Kidney (tissue), 22 donors: Measurements from ENCODE around the gene CASQ1. TPM values are rescaled to one million over a fixed set of nuclear protein-coding genes. Genes with fewer than 3 reads are reported as not detected.
A peak's percentile ranks its signal among the peaks of the same experiment; 100 is the strongest.

ENCODE experiments used
- DNase-seq, 5 donors: peaks; one replicate each; pipeline ENCODE4 v3.0.0-alpha.2; 2013 to 2020
- FAIRE-seq: peaks from 2 replicates; lab custom pipeline; 2012; peaks lifted over from hg19 to GRCh38; lab: Jason Lieb, UNC
- H3K27ac ChIP-seq, 2 donors: one replicate each; pipeline ENCODE4 v1.7.0; 2013; ENCODE audit warnings: low read depth in 2 of 2, low read length in 2 of 2, inconsistent platforms in 1 of 2
- H3K27me3 ChIP-seq: one replicate; pipeline ENCODE4 v1.7.1; 2013; ENCODE audit warnings: low read length, inconsistent platforms; ENCODE audit not compliant: control insufficient read depth, insufficient read depth
- H3K36me3 ChIP-seq, 3 donors: one replicate each; pipeline versions ENCODE4 v1.7.0 to v1.7.1; 2013; ENCODE audit warnings: low read length in 3 of 3, control low read depth in 1 of 3, inconsistent platforms in 1 of 3; ENCODE audit not compliant: insufficient read depth in 3 of 3, control insufficient read depth in 2 of 3
- H3K4me1 ChIP-seq, 3 donors: one replicate each; pipeline versions ENCODE4 v1.7.0 to v1.7.1; 2013; ENCODE audit warnings: low read length in 3 of 3, inconsistent platforms in 1 of 3, low read depth in 1 of 3; ENCODE audit not compliant: control insufficient read depth in 2 of 3, insufficient read depth in 2 of 3
- H3K4me3 ChIP-seq, 3 donors: one replicate each; pipeline versions ENCODE4 v1.7.0 to v1.8.1; 2013; ENCODE audit warnings: low read length in 3 of 3, control low read depth in 1 of 3, inconsistent platforms in 1 of 3
- H3K9ac ChIP-seq, 3 donors: one replicate each; pipeline versions ENCODE4 v1.7.0 to v1.7.1; 2013; ENCODE audit warnings: low read length in 3 of 3, control low read depth in 1 of 3, inconsistent platforms in 1 of 3
- H3K9me3 ChIP-seq, 3 donors: one replicate each; pipeline versions ENCODE4 v1.7.0 to v1.7.1; 2013; ENCODE audit warnings: low read length in 3 of 3, control low read depth in 1 of 3, inconsistent platforms in 1 of 3; ENCODE audit not compliant: control insufficient read depth in 2 of 3, insufficient read depth in 1 of 3
- intact Hi-C: fragments of 100-400 bp; cut with DNase I; formaldehyde crosslinking; loops from one replicate; pipeline ENCODE4 v1.11.1; 2022
- long read RNA-seq, 10 donors: library from polyadenylated mRNA in 1 of 10; unstranded in 1 of 10; transcript quantifications; one replicate each; pipeline ENCODE4 v2.0.0 and lab custom pipeline, GENCODE V29; 2021 to 2026
- polyA plus RNA-seq: library from polyadenylated mRNA; stranded (reverse); fragments of 350-450 nt; fragmentation: Illumina TruSeq; extraction: RNeasy Lipid Tissue Mini Kit (QIAGEN cat#74804); gene quantifications from one replicate; pipeline ENCODE4 v1.2.3, GENCODE V29; 2014; ENCODE audit warnings: low read depth, low replicate concordance; ENCODE audit not compliant: insufficient read depth
- total RNA-seq: library from RNA; stranded (reverse); fragmentation: NEBNext Ultra II Directional; extraction: Animal tissue kit (Norgen Biotek cat#: 25700); gene quantifications from one replicate; pipeline ENCODE4 v1.2.1, GENCODE V29; 2021
- TF ChIP-seq, protein P1 (sequence below): IDR thresholded peaks from 3 replicates; pipeline ENCODE4 v1.5.1; 2012; ENCODE audit warnings: mild to moderate bottlenecking, moderate library complexity, borderline replicate concordance; ENCODE audit not compliant: insufficient read depth; ENCODE audit errors: extremely low read depth
- donor health status: control.
- donor health status: control.
- donor health status: control.
- donor health status: control.
- donor health status: control.
- donor health status: DM: yes; HTN: yes; CAD: no.
- donor health status: Normal renal cell carcinoma (clear cell type).

Gene CASQ1
- total RNA-seq (0.57 TPM), polyA plus RNA-seq (not detected)
- long read RNA-seq, donor 1 = 0 reads
- long read RNA-seq, donor 2 = 0 reads
- long read RNA-seq, donor 3, partial matches to known transcripts = 0 of 1 reads
- long read RNA-seq, donor 3, other reads (novel, unspliced or antisense) = 0 of 1 reads
- long read RNA-seq, donor 4 = 0 reads
- long read RNA-seq, donor 5 = 0 reads
- long read RNA-seq, donor 6 = 0 reads
- long read RNA-seq, donor 7 = 0 reads
- long read RNA-seq, donor 8 = 0 reads
- long read RNA-seq, donor 9 = 0 reads
- long read RNA-seq, donor 10 = 0 reads

DNA sequence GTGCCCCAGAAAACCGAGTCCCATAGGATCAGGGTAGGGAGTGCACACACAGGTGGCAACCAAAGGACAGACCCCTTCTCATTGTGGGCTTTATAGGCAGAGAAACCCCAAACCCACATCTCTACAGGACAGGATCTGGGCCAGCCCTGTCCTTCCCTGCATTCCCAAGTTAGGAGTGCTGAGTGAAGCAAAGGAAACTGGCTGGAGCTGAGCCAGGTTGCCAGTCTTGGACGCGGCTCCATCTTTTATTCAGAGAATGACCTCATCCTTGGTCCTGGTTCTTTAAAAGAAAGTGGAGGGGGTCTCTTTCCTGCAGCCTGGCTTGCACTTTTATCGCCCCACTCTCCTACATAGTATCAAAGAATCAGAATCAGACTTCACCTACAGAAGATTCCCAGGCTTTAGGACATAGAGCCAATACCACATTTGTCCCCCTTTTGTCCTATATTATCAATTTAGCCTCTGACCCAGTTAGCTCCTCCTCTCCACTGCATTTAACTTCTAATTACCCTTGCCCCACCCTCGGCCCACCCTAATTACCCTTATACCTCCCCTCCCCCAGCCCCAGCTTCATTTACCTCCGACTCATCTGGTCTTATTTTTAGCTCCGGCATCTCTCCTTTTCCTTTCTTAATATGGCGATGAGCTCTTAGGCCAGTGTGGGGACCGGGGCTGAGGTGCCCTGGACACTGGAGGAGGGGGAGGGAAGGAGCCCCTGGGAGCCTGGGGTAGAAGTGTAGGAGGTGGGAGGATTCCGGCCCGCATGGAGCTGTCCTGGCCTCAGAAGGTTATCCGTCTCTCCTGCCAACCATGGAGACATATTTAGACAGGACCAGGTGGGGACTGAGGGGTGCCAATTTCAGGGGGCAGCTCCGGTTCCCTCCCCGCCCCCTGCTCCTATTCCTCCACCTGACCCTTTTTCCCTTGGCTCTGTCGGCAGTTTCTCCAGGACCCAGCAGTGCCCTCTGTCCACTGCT is at the start of gene CASQ1:
TSS of gene CASQ1 (plus strand) at position 927 of the 977 bp plus-strand sequence. CDS start 177 bp downstream, outside the sequence.
- Histone ChIP-seq H3K27me3 (peaks cover 4% of the 10 kb centered on the region), H3K9me3 (peaks cover 0 to 4% (median 0%) of the 10 kb centered on the region in 3 donors), H3K4me3 (no peak within 1 kb of the TSS), H3K4me1 (peaks cover 2 to 5% (median 3%) of the 10 kb centered on the region in 3 donors), H3K27ac (no peak within 1 kb of the TSS), H3K9ac (no peak within 1 kb of the TSS), H3K36me3 (no peaks in the 10 kb centered on the region)
- DNase-seq (peak in 2 of 5 donors; percentile 25 to 46), FAIRE-seq (no peak)
- TF ChIP-seq, protein P1, sequence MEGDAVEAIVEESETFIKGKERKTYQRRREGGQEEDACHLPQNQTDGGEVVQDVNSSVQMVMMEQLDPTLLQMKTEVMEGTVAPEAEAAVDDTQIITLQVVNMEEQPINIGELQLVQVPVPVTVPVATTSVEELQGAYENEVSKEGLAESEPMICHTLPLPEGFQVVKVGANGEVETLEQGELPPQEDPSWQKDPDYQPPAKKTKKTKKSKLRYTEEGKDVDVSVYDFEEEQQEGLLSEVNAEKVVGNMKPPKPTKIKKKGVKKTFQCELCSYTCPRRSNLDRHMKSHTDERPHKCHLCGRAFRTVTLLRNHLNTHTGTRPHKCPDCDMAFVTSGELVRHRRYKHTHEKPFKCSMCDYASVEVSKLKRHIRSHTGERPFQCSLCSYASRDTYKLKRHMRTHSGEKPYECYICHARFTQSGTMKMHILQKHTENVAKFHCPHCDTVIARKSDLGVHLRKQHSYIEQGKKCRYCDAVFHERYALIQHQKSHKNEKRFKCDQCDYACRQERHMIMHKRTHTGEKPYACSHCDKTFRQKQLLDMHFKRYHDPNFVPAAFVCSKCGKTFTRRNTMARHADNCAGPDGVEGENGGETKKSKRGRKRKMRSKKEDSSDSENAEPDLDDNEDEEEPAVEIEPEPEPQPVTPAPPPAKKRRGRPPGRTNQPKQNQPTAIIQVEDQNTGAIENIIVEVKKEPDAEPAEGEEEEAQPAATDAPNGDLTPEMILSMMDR = no peak
- intact Hi-C loops = loop anchor here (10.0 kb wide), 1 partner anchor 105 kb away; no protein-coding TSS in a partner anchor

GRCh38 chr1:160143695-160144094 is 46.7 kb upstream of the CASQ1 start:
- H3K4me3 ChIP-seq = no peak overlapping the region
- FAIRE-seq = no peak
- no peak overlapping the region for H3K9ac ChIP-seq

DNA sequence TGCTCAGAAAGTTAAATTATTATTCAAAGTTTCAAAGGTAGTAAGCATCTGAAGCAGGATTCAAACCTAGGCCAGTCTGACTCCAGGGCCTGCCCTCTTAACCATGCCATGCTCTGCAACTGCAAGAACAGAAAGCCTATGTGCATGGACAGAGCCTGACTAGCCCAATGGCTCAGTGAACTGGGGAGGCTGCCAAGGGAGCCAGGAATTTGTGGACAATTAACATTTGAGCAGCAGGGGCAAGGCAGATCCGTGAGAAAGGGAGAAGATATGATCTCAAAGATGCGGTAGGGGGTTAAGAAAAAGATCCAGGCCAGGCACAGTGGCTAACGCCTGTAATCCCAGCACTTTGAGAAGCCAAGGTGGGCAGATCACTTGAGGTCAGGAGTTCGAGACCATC is 45.5 kb upstream of the CASQ1 start:
- TF ChIP-seq, protein P1 = no peak
- Histone ChIP-seq H3K4me1 (no peaks in the 10 kb centered on the region), H3K9me3 (no peaks in the 10 kb centered on the region), H3K27me3 (no peaks in the 10 kb centered on the region), H3K36me3 (no peaks in the 10 kb centered on the region), H3K4me3 (no peak overlapping the region), H3K27ac (no peak overlapping the region), H3K9ac (no peak overlapping the region)
- intact Hi-C loops = no loop called here
- FAIRE-seq (no peak), DNase-seq (no peak)

More at GRCh38 chr1:160143695-160144094, 46.7 kb upstream of the CASQ1 start:
- Histone ChIP-seq H3K9me3 (no peaks in the 10 kb centered on the region), H3K36me3 (no peaks in the 10 kb centered on the region), H3K27me3 (no peaks in the 10 kb centered on the region), H3K4me1 (no peaks in the 10 kb centered on the region), H3K27ac (no peak overlapping the region)
- TF ChIP-seq, protein P1 = no peak
- intact Hi-C loops = no loop called here
- DNase-seq = no peak
